GM12878 (cell line): ENCODE results near the gene PTPRH. TPM values are rescaled to one million over a fixed set of nuclear protein-coding genes. Genes with fewer than 3 reads are reported as not detected.

Experiments used
- ATAC-seq: fragments of 200-7000 bp; cut with Tn5 transposase; 3 replicates; pipeline ENCODE4 v1.9.1; 2020; ENCODE audit warnings: mild to moderate bottlenecking, moderate library complexity
- BruUV-seq: library from RNA; stranded (reverse); fragments of 400-500 nt; replicated peaks from 2 replicates; lab custom pipeline; 2021; lab: Mats Ljungman, UMichigan
- CTCF ChIA-PET: fragments of 300-600 bp; sonication (Branson Sonifier 250); formaldehyde crosslinking; extraction: SDS; loops from one replicate; lab custom pipeline; 2021; ENCODE audit warnings: inconsistent platforms; lab: Yijun Ruan, JAX
- POLR2A ChIA-PET: fragments of 350-600 bp; formaldehyde crosslinking; extraction: SDS; loops from one replicate; lab custom pipeline; 2021; ENCODE audit warnings: inconsistent platforms; lab: Charles Lee
- RAD21 ChIA-PET: fragments of 300-600 bp; sonication (Branson Sonifier 250); formaldehyde crosslinking; loops from one replicate; lab custom pipeline; 2023; ENCODE audit warnings: antibody characterized with exemption; ENCODE audit not compliant: unreplicated experiment; lab: Charles Lee
- SMC1A ChIA-PET: fragments of 300-600 bp; sonication (Branson Sonifier 250); formaldehyde crosslinking; loops from one replicate; lab custom pipeline; 2023; ENCODE audit not compliant: unreplicated experiment, uncharacterized antibody; lab: Charles Lee
- DNase-seq: peaks from one replicate; pipeline ENCODE4 v3.0.0-alpha.2; 2011; ENCODE audit warnings: low read depth, low spot score
- FAIRE-seq: peaks from 3 replicates; lab custom pipeline; 2011; peaks lifted over from hg19 to GRCh38; lab: Jason Lieb, UNC
- H2AFZ ChIP-seq: 2 replicates; pipeline ENCODE4 v1.6.0; 2011; ENCODE audit warnings: low read depth, low read length, control low read depth; ENCODE audit not compliant: control insufficient read depth
- H3K27ac ChIP-seq: 2 replicates; pipeline ENCODE4 v1.5.1; 2011; ENCODE audit warnings: control low read depth; ENCODE audit not compliant: control insufficient read depth, insufficient read depth
- H3K27me3 ChIP-seq, 2 experiments: replicated peaks in 1 of 2; 2 replicates each; pipeline versions ENCODE4 v1.6.0 to v1.6.1; 2011; ENCODE audit warnings: low read length in 1 of 2; ENCODE audit not compliant: control insufficient read depth in 2 of 2, insufficient read depth in 2 of 2
- H3K36me3 ChIP-seq, 2 experiments: 2 replicates each; pipeline ENCODE4 v1.5.1; 2011; ENCODE audit warnings: low read length in 1 of 2; ENCODE audit not compliant: control insufficient read depth in 2 of 2, insufficient read depth in 2 of 2
- H3K4me1 ChIP-seq: 2 replicates; pipeline ENCODE4 v1.6.1; 2011; ENCODE audit warnings: mild to moderate bottlenecking, low read length, moderate library complexity, mixed read lengths; ENCODE audit not compliant: control insufficient read depth, insufficient read depth
- H3K4me2 ChIP-seq: 2 replicates; pipeline ENCODE4 v1.6.0; 2011; ENCODE audit warnings: control low read depth; ENCODE audit not compliant: control insufficient read depth, insufficient read depth
- H3K4me3 ChIP-seq: fragments of 200-600 bp; sonication (generic); 2 replicates; pipeline ENCODE4 v1.5.1; 2016
- H3K79me2 ChIP-seq: 2 replicates; pipeline ENCODE4 v1.6.0; 2011; ENCODE audit warnings: low read length; ENCODE audit not compliant: control insufficient read depth, insufficient read depth
- H3K9ac ChIP-seq: 2 replicates; pipeline ENCODE4 v1.8.0; 2011; ENCODE audit warnings: low read length, control low read depth, mixed read lengths; ENCODE audit not compliant: control insufficient read depth, insufficient read depth
- H3K9me3 ChIP-seq: replicated peaks from 3 replicates; pipeline ENCODE4 v1.5.1; 2011; ENCODE audit warnings: mild to moderate bottlenecking, low read length; ENCODE audit not compliant: control insufficient read depth, insufficient read depth
- H4K20me1 ChIP-seq: 2 replicates; pipeline ENCODE4 v1.6.0; 2011; ENCODE audit not compliant: control insufficient read depth, insufficient read depth
- ASH2L ChIP-seq: fragments of 300-600, 200-600 bp; sonication (generic); IDR thresholded peaks from 2 replicates; pipeline ENCODE4 v1.6.1; 2017; ENCODE audit warnings: low read depth, mild to moderate bottlenecking, borderline replicate concordance
- ATF3 ChIP-seq: IDR thresholded peaks from 2 replicates; pipeline ENCODE4 v1.6.1; 2011; ENCODE audit warnings: low read depth, mild to moderate bottlenecking, low read length, moderate library complexity, borderline replicate concordance; ENCODE audit errors: extremely low read depth
- EED ChIP-seq: sonication (generic); IDR thresholded peaks from 2 replicates; pipeline ENCODE4 v1.6.1; 2016; ENCODE audit warnings: antibody characterized with exemption, low read depth
- EZH2 ChIP-seq: IDR thresholded peaks from 2 replicates; pipeline ENCODE4 v1.6.1; 2012; ENCODE audit warnings: low read depth, mild to moderate bottlenecking, control low read depth, inconsistent platforms, low read length, borderline replicate concordance; ENCODE audit not compliant: control insufficient read depth
- HDAC2 ChIP-seq: fragments of 200-600 bp; sonication (generic); IDR thresholded peaks from 2 replicates; pipeline ENCODE4 v1.6.1; 2017
- LARP7 ChIP-seq: fragments of 450-650 bp; IDR thresholded peaks from 2 replicates; pipeline ENCODE4 v1.6.1; 2017; ENCODE audit warnings: mild to moderate bottlenecking
- NFYB ChIP-seq: IDR thresholded peaks from 2 replicates; pipeline ENCODE4 v1.6.1; 2011; ENCODE audit warnings: low read depth, mild to moderate bottlenecking, low read length, improper control_type of control experiment, moderate library complexity; ENCODE audit not compliant: insufficient read depth
- SKIL ChIP-seq: fragments of 450-650 bp; IDR thresholded peaks from 2 replicates; pipeline ENCODE4 v1.6.1; 2017; ENCODE audit warnings: mild to moderate bottlenecking, low read depth, inconsistent platforms; ENCODE audit not compliant: poor library complexity, severe bottlenecking
- ZBTB11 ChIP-seq: fragments of 450-650 bp; formaldehyde crosslinking; IDR thresholded peaks from 2 replicates; pipeline ENCODE4 v1.5.0; 2022; ENCODE audit warnings: mild to moderate bottlenecking, missing genetic modification characterization
- ZNF207 ChIP-seq: fragments of 450-650 bp; IDR thresholded peaks from 2 replicates; pipeline ENCODE4 v1.6.1; 2014; ENCODE audit warnings: antibody characterized with exemption, mild to moderate bottlenecking, borderline replicate concordance
- ZNF384 ChIP-seq: IDR thresholded peaks from 2 replicates; pipeline ENCODE4 v1.6.1; 2012; ENCODE audit warnings: low read depth, mild to moderate bottlenecking, low read length, improper control_type of control experiment, borderline replicate concordance
- ZZZ3 ChIP-seq: IDR thresholded peaks from 2 replicates; pipeline ENCODE4 v1.6.1; 2011; ENCODE audit warnings: low read depth; ENCODE audit not compliant: control insufficient read depth, insufficient read length
- WGBS: methylation state at CpG from one replicate; pipeline ENCODE4 v1.1.6; 2016; ENCODE audit warnings: low lambda C conversion rate; ENCODE audit not compliant: insufficient replicate concordance, insufficient coverage; ENCODE audit errors: missing lambda C conversion rate; 5-methylcytosine and 5-hydroxymethylcytosine counted together
- in situ Hi-C: fragments of 300-500 bp; cut with MboI; formaldehyde crosslinking; loops from 9 replicates; pipeline ENCODE4 v1.14.3; 2018; ENCODE audit warnings: mixed read lengths
- intact Hi-C: fragments of 100-400 bp; cut with micrococcal nuclease; formaldehyde crosslinking; loops from one replicate; pipeline ENCODE4 v1.14.2; 2022; ENCODE audit not compliant: unreplicated experiment
- polyA plus RNA-seq, 11 experiments: library from polyadenylated mRNA; depleted of rRNA in 4 of 11; unstranded in 6 of 11; stranded (reverse) in 5 of 11; fragments of >200 nt; fragmentation: Nextera tagmentation in 4 of 11; fragmentation: Illumina TruSeq in 1 of 11; extraction: Ambion mirVana in 4 of 11; extraction: Trizol in 1 of 11; gene quantifications; 1 replicate in 1 of 11; 2 replicates in 10 of 11; pipeline versions ENCODE4 v1.2.1 to v1.2.3, GENCODE V29; 2011 to 2016; ENCODE audit warnings: inconsistent platforms in 2 of 11, missing spikeins in 2 of 11, low read depth in 1 of 11
- total RNA-seq, 4 experiments: library from RNA; depleted of rRNA in 3 of 4; stranded (reverse); fragments of >200 nt in 3 of 4; fragmentation: Illumina TruSeq in 1 of 4; extraction: Trizol in 1 of 4; gene quantifications; 2 replicates each; pipeline versions ENCODE4 v1.2.1 to v1.2.3, GENCODE V29; 2013 to 2021

Gene PTPRH
- total and polyA plus RNA-seq, 10 of the 15 experiments (the other 5 are each of a cell fraction or from before 2014, with no cell fraction given), result 0.08 TPM; not detected in 9

- POLR2A ChIA-PET, result interaction anchor here (0.9 kb wide), 1 partner anchor 27 kb away, joined by 3 read pairs; no protein-coding TSS in a partner anchor
Observed at GRCh38 chr19:55228015-55228391, 18.7 kb upstream of the PTPRH start.

More at GRCh38 chr19:55228015-55228391, 18.7 kb upstream of the PTPRH start:
- no peak overlapping the region for H3K27ac ChIP-seq
- ATAC-seq (no peak), FAIRE-seq (no peak)
- no peaks in the 10 kb centered on the region for H3K9me3 ChIP-seq
- WGBS, result 81% methylated on average over 15 of the region's 17 CpGs
- no peaks in the 10 kb centered on the region for H3K79me2 ChIP-seq
- ChIA-PET SMC1A (no interaction called here), CTCF (no interaction called here)
- no peaks in the 10 kb centered on the region for H3K4me1 ChIP-seq
- H3K4me3 ChIP-seq, result no peak overlapping the region
- intact Hi-C loops, result no loop called here
- no peaks in the 10 kb centered on the region for H3K27me3 ChIP-seq
- no peak overlapping the region for H3K4me2 ChIP-seq
- in situ Hi-C loops, result no loop called here
- H3K9ac ChIP-seq, result no peak overlapping the region
- no peak for TF ChIP-seq ZNF384
- TF ChIP-seq NFYB, result no peak
- no peak for TF ChIP-seq SKIL
- TF ChIP-seq ATF3, result no peak
- no peak for TF ChIP-seq ZNF207
- TF ChIP-seq ASH2L, result no peak
- TF ChIP-seq EED, result no peak
- TF ChIP-seq LARP7, result no peak
- TF ChIP-seq ZZZ3, result no peak
- no peak for TF ChIP-seq ZBTB11 (CRISPR knock-in tag)
- TF ChIP-seq EZH2, result no peak
- TF ChIP-seq HDAC2, result no peak
- TF ChIP-seq, all 136 proteins: peak for 0
- RAD21 ChIA-PET, result no interaction called here
- BruUV-seq, result no TSS peak
- H4K20me1 ChIP-seq, result peaks cover 3% of the 10 kb centered on the region; the same call in 1 of the 2 replicates
- H2AFZ ChIP-seq, result no peak overlapping the region
- H3K36me3 ChIP-seq, result peaks cover 4 to 41% of the 10 kb centered on the region in 2 experiments; a peak in 3 of 4 replicates
- DNase-seq, result no peak
